Measurements from ENCODE around the gene ERBB4. TPM values are rescaled to one million over a fixed set of nuclear protein-coding genes. Genes with fewer than 3 reads are reported as not detected.
"Not testable (repeated sequence)": the region's sequence is repeated elsewhere in the genome, so short reads cannot be mapped to it uniquely, and the experiment has no call there.

ERBB4 gene
- total RNA-seq, 2 donors from 2014 or later: 1.0 to 32.8 TPM

DNA sequence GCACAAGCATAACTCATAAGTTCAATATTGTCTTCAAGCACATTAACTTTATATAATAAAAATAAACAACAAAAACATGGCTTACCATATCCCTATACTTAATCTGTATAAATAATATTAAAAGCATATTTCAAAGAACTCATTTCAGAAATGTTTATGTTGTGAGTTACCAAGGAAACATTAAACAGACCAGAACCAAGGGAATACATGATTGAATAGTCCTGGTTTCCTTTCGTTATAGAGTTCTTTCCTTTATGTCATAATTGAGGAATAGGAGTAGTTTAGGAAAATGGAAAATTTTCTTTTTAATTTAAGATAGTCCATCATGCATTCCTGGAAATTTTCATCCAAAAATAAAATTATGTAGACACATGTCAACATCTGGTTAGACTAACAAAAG, 343.0 kb downstream of the ERBB4 start:
- 76% methylated on average over 1 of the region's 1 CpG for WGBS
- no peaks in the 10 kb centered on the region for H3K4me1 ChIP-seq (replicated peaks)
- TF ChIP-seq POLR2A (IDR thresholded peaks at IDR 0.05) (no peak), POLR2AphosphoS5 (IDR thresholded peaks at IDR 0.05) (no peak)
- TF ChIP-seq, protein P1, sequence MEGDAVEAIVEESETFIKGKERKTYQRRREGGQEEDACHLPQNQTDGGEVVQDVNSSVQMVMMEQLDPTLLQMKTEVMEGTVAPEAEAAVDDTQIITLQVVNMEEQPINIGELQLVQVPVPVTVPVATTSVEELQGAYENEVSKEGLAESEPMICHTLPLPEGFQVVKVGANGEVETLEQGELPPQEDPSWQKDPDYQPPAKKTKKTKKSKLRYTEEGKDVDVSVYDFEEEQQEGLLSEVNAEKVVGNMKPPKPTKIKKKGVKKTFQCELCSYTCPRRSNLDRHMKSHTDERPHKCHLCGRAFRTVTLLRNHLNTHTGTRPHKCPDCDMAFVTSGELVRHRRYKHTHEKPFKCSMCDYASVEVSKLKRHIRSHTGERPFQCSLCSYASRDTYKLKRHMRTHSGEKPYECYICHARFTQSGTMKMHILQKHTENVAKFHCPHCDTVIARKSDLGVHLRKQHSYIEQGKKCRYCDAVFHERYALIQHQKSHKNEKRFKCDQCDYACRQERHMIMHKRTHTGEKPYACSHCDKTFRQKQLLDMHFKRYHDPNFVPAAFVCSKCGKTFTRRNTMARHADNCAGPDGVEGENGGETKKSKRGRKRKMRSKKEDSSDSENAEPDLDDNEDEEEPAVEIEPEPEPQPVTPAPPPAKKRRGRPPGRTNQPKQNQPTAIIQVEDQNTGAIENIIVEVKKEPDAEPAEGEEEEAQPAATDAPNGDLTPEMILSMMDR (IDR thresholded peaks at IDR 0.05): no peak

DNA sequence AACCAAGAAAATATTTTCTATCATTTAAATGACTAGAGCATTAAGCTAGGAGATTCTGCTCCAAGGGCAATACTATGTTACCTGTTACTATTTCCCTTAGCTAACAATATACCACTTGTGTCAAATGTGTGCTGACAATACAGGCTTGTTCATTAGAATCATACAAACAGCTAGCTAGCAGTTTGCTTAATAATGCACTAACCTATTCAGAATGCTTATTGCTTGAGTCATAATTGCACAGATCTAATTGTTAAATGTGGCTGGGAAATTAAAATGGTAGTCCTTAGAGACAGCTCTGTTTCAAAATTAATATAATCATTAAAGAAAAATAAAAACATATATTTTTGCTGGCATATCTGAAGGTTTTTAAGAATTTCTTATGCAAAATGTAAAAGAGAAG, 344.2 kb downstream of the ERBB4 start:
- no peak for DNase-seq (ENCODE audit: low spot score)
- Histone ChIP-seq H3K4me3 (no peak overlapping the region), H3K36me3 (no peaks in the 10 kb centered on the region), H3K27ac (no peak overlapping the region), H3K4me1 (replicated peaks) (no peaks in the 10 kb centered on the region), H3K9me3 (no peaks in the 10 kb centered on the region), H3K27me3 (replicated peaks; ENCODE audit: insufficient read depth) (no peaks in the 10 kb centered on the region)
- intact Hi-C loops (cut with DNase I): no loop called here
- TF ChIP-seq POLR2AphosphoS5 (IDR thresholded peaks at IDR 0.05): no peak
- TF ChIP-seq, protein P1 (IDR thresholded peaks at IDR 0.05): no peak
- no peak for TF ChIP-seq POLR2A (IDR thresholded peaks at IDR 0.05)

More for the DNA sequence above, 343.0 kb downstream of the ERBB4 start:
- intact Hi-C loops (cut with DNase I): no loop called here
- no peak for DNase-seq (ENCODE audit: low spot score)
- H3K9me3 ChIP-seq: no peaks in the 10 kb centered on the region
- no peak overlapping the region for H3K27ac ChIP-seq
- H3K4me3 ChIP-seq: no peak overlapping the region
- no peaks in the 10 kb centered on the region for H3K36me3 ChIP-seq
- no peaks in the 10 kb centered on the region for H3K27me3 ChIP-seq (replicated peaks; ENCODE audit: insufficient read depth)

DNA sequence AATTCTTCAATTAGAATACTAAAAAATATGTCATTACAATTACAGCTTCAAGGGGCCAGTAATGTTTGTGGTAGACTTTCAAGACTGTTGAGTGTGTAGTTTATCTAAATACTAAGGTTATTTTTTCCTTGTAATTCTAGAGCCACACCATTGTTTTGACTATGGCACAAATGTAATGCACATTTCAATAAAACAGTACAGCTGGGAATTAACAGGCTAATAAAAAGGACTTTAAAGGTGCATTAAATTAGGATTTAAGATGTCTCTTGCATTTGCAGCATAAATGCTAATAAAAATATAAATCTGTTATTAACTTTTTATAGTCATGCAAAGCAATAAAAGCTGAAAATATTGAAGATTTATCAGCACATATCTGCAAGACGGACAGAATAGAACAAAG, 344.8 kb downstream of the ERBB4 start:
- H3K9me3 ChIP-seq: no peaks in the 10 kb centered on the region
- no peak for DNase-seq (ENCODE audit: low spot score)
- H3K4me1 ChIP-seq (replicated peaks): no peaks in the 10 kb centered on the region
- TF ChIP-seq, protein P1 (IDR thresholded peaks at IDR 0.05): no peak
- TF ChIP-seq POLR2AphosphoS5 (IDR thresholded peaks at IDR 0.05) (no peak), POLR2A (IDR thresholded peaks at IDR 0.05) (no peak)
- no peak overlapping the region for H3K27ac ChIP-seq
- H3K27me3 ChIP-seq (replicated peaks; ENCODE audit: insufficient read depth): no peaks in the 10 kb centered on the region
- no peaks in the 10 kb centered on the region for H3K36me3 ChIP-seq
- no peak overlapping the region for H3K4me3 ChIP-seq
- 23% methylated on average over 1 of the region's 1 CpG for WGBS
- intact Hi-C loops (cut with DNase I): no loop called here

DNA sequence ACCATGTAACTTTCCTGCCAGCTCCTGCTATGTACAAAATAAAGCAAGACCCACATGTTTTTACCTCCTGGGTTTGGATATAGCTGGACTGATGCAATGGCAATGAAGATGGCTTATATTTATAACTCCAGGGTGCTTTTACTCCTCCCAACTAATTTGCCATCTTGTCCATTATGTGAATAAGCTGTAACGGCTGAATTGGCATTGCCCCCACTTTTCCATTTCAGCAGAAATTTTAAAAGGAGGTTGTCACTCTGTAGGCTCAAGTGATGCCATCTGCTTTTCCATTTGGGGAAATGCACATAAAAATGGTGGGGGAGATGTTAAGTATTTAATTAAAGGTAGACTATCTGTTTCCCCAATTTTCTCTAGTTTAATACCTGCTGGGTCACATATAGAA, 345.5 kb downstream of the ERBB4 start:
- Histone ChIP-seq H3K4me3 (no peak overlapping the region), H3K27me3 (replicated peaks; ENCODE audit: insufficient read depth) (no peaks in the 10 kb centered on the region), H3K4me1 (replicated peaks) (no peaks in the 10 kb centered on the region), H3K27ac (no peak overlapping the region), H3K9me3 (no peaks in the 10 kb centered on the region), H3K36me3 (no peaks in the 10 kb centered on the region)
- TF ChIP-seq, protein P1 (IDR thresholded peaks at IDR 0.05): no peak
- no peak for TF ChIP-seq POLR2A (IDR thresholded peaks at IDR 0.05)
- no peak for TF ChIP-seq POLR2AphosphoS5 (IDR thresholded peaks at IDR 0.05)
- DNase-seq (ENCODE audit: low spot score): no peak
- intact Hi-C loops (cut with DNase I): no loop called here
- 50% methylated on average over 1 of the region's 1 CpG for WGBS

DNA sequence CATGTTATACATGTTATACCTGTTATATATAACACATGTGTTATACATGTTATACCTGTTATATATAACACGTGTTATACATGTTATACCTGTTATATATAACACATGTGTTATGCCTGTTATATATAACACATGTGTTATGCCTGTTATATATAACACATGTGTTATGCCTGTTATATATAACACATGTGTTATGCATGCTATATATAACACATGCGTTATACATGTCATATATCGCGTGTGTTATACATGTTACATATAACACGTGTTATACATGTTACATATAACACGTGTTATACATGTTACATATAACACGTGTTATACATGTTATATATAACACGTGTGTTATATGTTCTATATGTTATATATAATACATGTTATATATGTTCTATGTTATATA, 347.2 kb downstream of the ERBB4 start:
- H3K36me3 ChIP-seq; H3K27me3 ChIP-seq (replicated peaks; ENCODE audit: insufficient read depth); H3K4me3 ChIP-seq; intact Hi-C loops (cut with DNase I); DNase-seq (ENCODE audit: low spot score); H3K4me1 ChIP-seq (replicated peaks); H3K9me3 ChIP-seq; H3K27ac ChIP-seq: not testable (repeated sequence)
- 72% methylated on average over 8 of the region's 8 CpGs for WGBS

Measured in prostate gland (tissue), 2 donors.